ENCODE results near the gene ZNF672. TPM values are rescaled to one million over a fixed set of nuclear protein-coding genes. Genes with fewer than 3 reads are reported as not detected.

The ZNF672 gene
- total and polyA plus RNA-seq, 2 experiments from 2014 or later: 19.0 to 30.7 TPM

- no peaks in the 10 kb centered on the region for H3K9me2 ChIP-seq (replicated peaks; ENCODE audit: insufficient read depth)
- no peak overlapping the region for H3K4me2 ChIP-seq
- no peaks in the 10 kb centered on the region for H3K4me1 ChIP-seq (ENCODE audit: insufficient read depth)
- H3K27me3 ChIP-seq: no peaks in the 10 kb centered on the region
- H3K9me3 ChIP-seq (ENCODE audit: low read depth): no peaks in the 10 kb centered on the region
- H3K79me2 ChIP-seq: no peaks in the 10 kb centered on the region
- no peak overlapping the region for H3K27ac ChIP-seq
- no peak for DNase-seq (ENCODE audit: low spot score)
- H3K36me3 ChIP-seq (replicated peaks; ENCODE audit: insufficient read depth, low read depth): no peaks in the 10 kb centered on the region
- no peak overlapping the region for H3K4me3 ChIP-seq
- no peak for TF ChIP-seq EZH2phosphoT487 (IDR thresholded peaks at IDR 0.05; ENCODE audit: low read depth, severe bottlenecking, unreplicated experiment)
- TF ChIP-seq, protein P1, sequence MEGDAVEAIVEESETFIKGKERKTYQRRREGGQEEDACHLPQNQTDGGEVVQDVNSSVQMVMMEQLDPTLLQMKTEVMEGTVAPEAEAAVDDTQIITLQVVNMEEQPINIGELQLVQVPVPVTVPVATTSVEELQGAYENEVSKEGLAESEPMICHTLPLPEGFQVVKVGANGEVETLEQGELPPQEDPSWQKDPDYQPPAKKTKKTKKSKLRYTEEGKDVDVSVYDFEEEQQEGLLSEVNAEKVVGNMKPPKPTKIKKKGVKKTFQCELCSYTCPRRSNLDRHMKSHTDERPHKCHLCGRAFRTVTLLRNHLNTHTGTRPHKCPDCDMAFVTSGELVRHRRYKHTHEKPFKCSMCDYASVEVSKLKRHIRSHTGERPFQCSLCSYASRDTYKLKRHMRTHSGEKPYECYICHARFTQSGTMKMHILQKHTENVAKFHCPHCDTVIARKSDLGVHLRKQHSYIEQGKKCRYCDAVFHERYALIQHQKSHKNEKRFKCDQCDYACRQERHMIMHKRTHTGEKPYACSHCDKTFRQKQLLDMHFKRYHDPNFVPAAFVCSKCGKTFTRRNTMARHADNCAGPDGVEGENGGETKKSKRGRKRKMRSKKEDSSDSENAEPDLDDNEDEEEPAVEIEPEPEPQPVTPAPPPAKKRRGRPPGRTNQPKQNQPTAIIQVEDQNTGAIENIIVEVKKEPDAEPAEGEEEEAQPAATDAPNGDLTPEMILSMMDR (IDR thresholded peaks at IDR 0.05; ENCODE audit: poor library complexity): no peak
- no peak for TF ChIP-seq EZH2 (IDR thresholded peaks at IDR 0.05; ENCODE audit: borderline replicate concordance)
- H4K20me1 ChIP-seq (ENCODE audit: insufficient read depth, poor library complexity, severe bottlenecking): no peaks in the 10 kb centered on the region
- 75% methylated on average over 10 of the region's 10 CpGs for WGBS (ENCODE audit: low lambda C conversion rate, missing lambda C conversion rate)
- no peak overlapping the region for H2AFZ ChIP-seq
These were observed 33.0 kb upstream of the ZNF672 start for GRCh38 chr1:248804771-248805681.

- no peaks in the 10 kb centered on the region for H3K27me3 ChIP-seq
- no peak overlapping the region for H3K27ac ChIP-seq
- H3K4me2 ChIP-seq: no peak overlapping the region
- no peaks in the 10 kb centered on the region for H3K79me2 ChIP-seq
- no peak overlapping the region for H2AFZ ChIP-seq
- WGBS (ENCODE audit: low lambda C conversion rate, missing lambda C conversion rate): 92% methylated on average over 1 of the region's 1 CpG
- H3K4me3 ChIP-seq: no peak overlapping the region
- H3K36me3 ChIP-seq (replicated peaks; ENCODE audit: insufficient read depth, low read depth): no peaks in the 10 kb centered on the region
- H4K20me1 ChIP-seq (ENCODE audit: insufficient read depth, poor library complexity, severe bottlenecking): no peaks in the 10 kb centered on the region
- no peaks in the 10 kb centered on the region for H3K9me3 ChIP-seq (ENCODE audit: low read depth)
- no peaks in the 10 kb centered on the region for H3K4me1 ChIP-seq (ENCODE audit: insufficient read depth)
- H3K9me2 ChIP-seq (replicated peaks; ENCODE audit: insufficient read depth): no peaks in the 10 kb centered on the region
- TF ChIP-seq, protein P1 (IDR thresholded peaks at IDR 0.05; ENCODE audit: poor library complexity): no peak
- TF ChIP-seq EZH2 (IDR thresholded peaks at IDR 0.05; ENCODE audit: borderline replicate concordance) (no peak), EZH2phosphoT487 (IDR thresholded peaks at IDR 0.05; ENCODE audit: low read depth, severe bottlenecking, unreplicated experiment) (no peak)
- DNase-seq (ENCODE audit: low spot score): no peak
These were observed 32.1 kb upstream of the ZNF672 start for GRCh38 chr1:248805876-248806275.

- no peak overlapping the region for H3K4me2 ChIP-seq
- H3K9me3 ChIP-seq (ENCODE audit: low read depth): no peaks in the 10 kb centered on the region
- peak; percentile 54 for DNase-seq (ENCODE audit: low spot score)
- no peak overlapping the region for H3K4me3 ChIP-seq
- no peaks in the 10 kb centered on the region for H4K20me1 ChIP-seq (ENCODE audit: insufficient read depth, poor library complexity, severe bottlenecking)
- 53% methylated on average over 14 of the region's 15 CpGs for WGBS (ENCODE audit: low lambda C conversion rate, missing lambda C conversion rate)
- H3K27me3 ChIP-seq: no peaks in the 10 kb centered on the region
- H3K27ac ChIP-seq: no peak overlapping the region
- no peaks in the 10 kb centered on the region for H3K4me1 ChIP-seq (ENCODE audit: insufficient read depth)
- H3K9me2 ChIP-seq (replicated peaks; ENCODE audit: insufficient read depth): no peaks in the 10 kb centered on the region
- TF ChIP-seq EZH2 (IDR thresholded peaks at IDR 0.05; ENCODE audit: borderline replicate concordance) (no peak), EZH2phosphoT487 (IDR thresholded peaks at IDR 0.05; ENCODE audit: low read depth, severe bottlenecking, unreplicated experiment) (no peak)
- TF ChIP-seq, protein P1 (IDR thresholded peaks at IDR 0.05; ENCODE audit: poor library complexity): peak; percentile 54
- no peaks in the 10 kb centered on the region for H3K36me3 ChIP-seq (replicated peaks; ENCODE audit: insufficient read depth, low read depth)
- no peak overlapping the region for H2AFZ ChIP-seq
- no peaks in the 10 kb centered on the region for H3K79me2 ChIP-seq
These were observed 30.8 kb upstream of the ZNF672 start for GRCh38 chr1:248807067-248807737.
